Skeletal muscle satellite cell (primary cell): ENCODE measurements around the gene IDH3A.
A peak's percentile ranks its signal among the peaks of the same experiment; 100 is the strongest.

Source experiments
- H3K27me3 ChIP-seq: 2 replicates; pipeline ENCODE4 v1.7.0; 2013; ENCODE audit warnings: low read length; ENCODE audit not compliant: control insufficient read depth, insufficient read depth
- H3K36me3 ChIP-seq: 2 replicates; pipeline ENCODE4 v1.7.0; 2013; ENCODE audit warnings: mild to moderate bottlenecking, control low read depth, low read length; ENCODE audit not compliant: insufficient read depth
- H3K4me1 ChIP-seq: 2 replicates; pipeline ENCODE4 v1.7.0; 2013; ENCODE audit warnings: low read length; ENCODE audit not compliant: control insufficient read depth, insufficient read depth
- H3K4me2 ChIP-seq: 2 replicates; pipeline ENCODE4 v1.7.0; 2013; ENCODE audit warnings: mild to moderate bottlenecking, low read length
- H3K4me3 ChIP-seq: 2 replicates; pipeline ENCODE4 v1.7.0; 2013; ENCODE audit warnings: low read length
- H3K9ac ChIP-seq: 2 replicates; pipeline ENCODE4 v1.7.0; 2013; ENCODE audit warnings: mild to moderate bottlenecking, low read depth, low read length, moderate library complexity
- H3K9me3 ChIP-seq: replicated peaks from 2 replicates; pipeline ENCODE4 v1.7.0; 2013; ENCODE audit warnings: mild to moderate bottlenecking, control low read depth, low read length

The IDH3A gene

GRCh38 chr15:78213956-78214355 is 64.8 kb downstream of the IDH3A start:
- Histone ChIP-seq H3K9ac (no peak overlapping the region), H3K4me2 (no peak overlapping the region), H3K9me3 (no peaks in the 10 kb centered on the region), H3K36me3 (no peaks in the 10 kb centered on the region), H3K4me1 (peaks cover 30% of the 10 kb centered on the region), H3K4me3 (no peak overlapping the region), H3K27me3 (no peaks in the 10 kb centered on the region)

DNA sequence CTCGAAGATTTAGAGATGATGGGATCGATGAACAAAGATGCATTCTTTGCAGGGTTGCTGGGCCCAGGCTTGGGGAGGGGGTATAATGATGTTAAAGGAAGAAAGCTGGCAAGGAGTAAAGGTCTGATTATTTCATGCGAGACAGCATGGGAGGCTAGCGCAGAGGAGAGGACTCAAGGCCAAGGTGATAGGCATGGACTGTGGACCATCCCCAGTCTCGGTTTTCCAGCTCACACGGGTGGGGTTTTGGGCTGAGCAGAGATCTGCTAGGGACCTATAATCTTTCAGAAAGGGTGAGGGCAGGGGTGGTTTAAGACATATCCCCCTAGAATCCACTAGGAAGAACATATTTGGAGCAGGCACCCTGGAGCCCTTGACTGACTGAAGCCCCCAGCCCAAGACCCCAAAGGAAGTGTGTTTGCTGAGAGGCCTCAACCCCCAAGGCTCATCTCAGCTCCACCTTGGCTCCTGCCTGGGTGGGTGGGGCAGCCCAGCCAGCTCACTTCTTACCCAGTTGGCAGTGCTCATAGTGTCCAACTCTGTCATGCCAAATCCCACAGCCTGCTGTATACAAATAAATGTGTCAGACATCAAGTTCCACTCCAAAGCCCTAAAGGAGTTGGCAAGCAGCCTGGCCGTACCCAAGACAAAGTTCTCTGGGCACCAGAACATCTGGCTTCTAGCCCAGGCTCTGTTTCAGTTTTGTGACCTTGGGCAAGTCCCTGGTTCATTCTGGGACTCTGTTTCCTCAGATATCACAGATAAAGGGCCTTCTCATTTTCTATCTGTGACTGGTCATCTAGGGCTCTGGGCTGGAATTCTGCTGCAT is 67.3 kb downstream of the IDH3A start:
- no peaks in the 10 kb centered on the region for H3K9me3 ChIP-seq
- H3K4me1 ChIP-seq = peaks cover 26% of the 10 kb centered on the region
- no peaks in the 10 kb centered on the region for H3K36me3 ChIP-seq
- no peak overlapping the region for H3K9ac ChIP-seq
- no peak overlapping the region for H3K4me3 ChIP-seq
- H3K27me3 ChIP-seq = no peaks in the 10 kb centered on the region
- peak overlapping the region; percentile 2 for H3K4me2 ChIP-seq

DNA sequence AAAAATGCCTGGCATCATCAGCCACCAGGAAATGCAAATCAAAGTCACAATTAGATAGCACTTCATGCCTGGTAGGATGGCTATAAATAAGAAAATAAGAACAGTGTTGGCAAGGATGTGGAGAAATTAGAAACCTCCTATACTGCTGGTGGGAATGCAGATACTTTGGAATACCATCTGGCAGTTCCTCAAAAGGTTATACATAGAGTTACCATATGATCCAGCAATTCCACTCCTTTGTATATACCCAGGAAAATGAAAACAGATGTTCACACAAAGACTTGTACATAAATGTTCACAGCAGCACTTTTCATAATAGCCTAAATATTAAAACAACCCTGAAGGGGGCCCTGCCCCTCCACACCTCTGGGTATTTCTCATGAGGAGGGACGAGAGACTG is 71.6 kb downstream of the IDH3A start:
- Histone ChIP-seq H3K36me3 (no peaks in the 10 kb centered on the region), H3K9me3 (no peaks in the 10 kb centered on the region), H3K4me1 (peaks cover 8% of the 10 kb centered on the region), H3K9ac (no peak overlapping the region), H3K4me2 (no peak overlapping the region), H3K27me3 (peaks cover 10% of the 10 kb centered on the region), H3K4me3 (no peak overlapping the region)
